Measurements from ENCODE around the gene ITIH4. TPM values are rescaled to one million over a fixed set of nuclear protein-coding genes. Genes with fewer than 3 reads are reported as not detected.

Gene ITIH4
- polyA plus RNA-seq, 2 donors, result 2.5 to 6.7 TPM

- peaks cover 0 to 4% of the 10 kb centered on the region in 2 donors for H3K9me3 ChIP-seq (ENCODE audit: control insufficient read depth in 2 of 2, insufficient read depth in 1 of 2, low read depth in 1 of 2, low read length in 1 of 2)
- peaks cover 0 to 5% of the 10 kb centered on the region in 2 donors for H3K36me3 ChIP-seq (ENCODE audit: control insufficient read depth in 2 of 2, insufficient read depth in 2 of 2, low read length in 1 of 2)
- H3K27ac ChIP-seq (ENCODE audit: low read depth in 2 of 2, low read length in 1 of 2), result no peak overlapping the region
- WGBS, 2 donors, result 77 to 82% methylated on average over 9 of the region's 9 CpGs
- no peak overlapping the region for H3K4me3 ChIP-seq (ENCODE audit: low read depth in 1 of 2, low read length in 2 of 2)
- no peaks in the 10 kb centered on the region for H3K27me3 ChIP-seq (ENCODE audit: control insufficient read depth in 1 of 2, insufficient read depth in 2 of 2, low read length in 2 of 2)
- peaks cover 2 to 3% of the 10 kb centered on the region in 2 donors for H3K4me1 ChIP-seq (ENCODE audit: control insufficient read depth in 2 of 2, insufficient read depth in 2 of 2, low read length in 1 of 2)
Observed at GRCh38 chr3:52827441-52827840, 3.0 kb downstream of the ITIH4 start.

- H3K27me3 ChIP-seq (ENCODE audit: control insufficient read depth in 1 of 2, insufficient read depth in 2 of 2, low read length in 2 of 2), result no peaks in the 10 kb centered on the region
- peaks cover 0 to 4% of the 10 kb centered on the region in 2 donors for H3K9me3 ChIP-seq (ENCODE audit: control insufficient read depth in 2 of 2, insufficient read depth in 1 of 2, low read depth in 1 of 2, low read length in 1 of 2)
- H3K4me3 ChIP-seq (ENCODE audit: low read depth in 1 of 2, low read length in 2 of 2), result no peak overlapping the region
- H3K36me3 ChIP-seq (ENCODE audit: control insufficient read depth in 2 of 2, insufficient read depth in 2 of 2, low read length in 1 of 2), result peaks cover 0 to 6% of the 10 kb centered on the region in 2 donors
- no peak overlapping the region for H3K27ac ChIP-seq (ENCODE audit: low read depth in 2 of 2, low read length in 1 of 2)
- 96% methylated on average over 10 of the region's 10 CpGs for WGBS, 2 donors
- H3K4me1 ChIP-seq (ENCODE audit: control insufficient read depth in 2 of 2, insufficient read depth in 2 of 2, low read length in 1 of 2), result no peaks in the 10 kb centered on the region
Observed at GRCh38 chr3:52824037-52824436, 6.4 kb downstream of the ITIH4 start.

GRCh38 chr3:52822363-52822762, 8.1 kb downstream of the ITIH4 start:
- 84 to 89% methylated on average over 5 of the region's 5 CpGs for whole genome bisulfite sequencing, 2 donors
- H3K9me3 ChIP-seq (ENCODE audit: control insufficient read depth in 2 of 2, insufficient read depth in 1 of 2, low read depth in 1 of 2, low read length in 1 of 2), result peaks cover 0 to 4% of the 10 kb centered on the region in 2 donors
- H3K27ac ChIP-seq (ENCODE audit: low read depth in 2 of 2, low read length in 1 of 2), result no peak overlapping the region
- peaks cover 0 to 6% of the 10 kb centered on the region in 2 donors for H3K36me3 ChIP-seq (ENCODE audit: control insufficient read depth in 2 of 2, insufficient read depth in 2 of 2, low read length in 1 of 2)
- no peaks in the 10 kb centered on the region for H3K27me3 ChIP-seq (ENCODE audit: control insufficient read depth in 1 of 2, insufficient read depth in 2 of 2, low read length in 2 of 2)
- no peak overlapping the region for H3K4me3 ChIP-seq (ENCODE audit: low read depth in 1 of 2, low read length in 2 of 2)
- H3K4me1 ChIP-seq (ENCODE audit: control insufficient read depth in 2 of 2, insufficient read depth in 2 of 2, low read length in 1 of 2), result no peaks in the 10 kb centered on the region

- H3K36me3 ChIP-seq (ENCODE audit: control insufficient read depth in 2 of 2, insufficient read depth in 2 of 2, low read length in 1 of 2), result peaks cover 0 to 6% of the 10 kb centered on the region in 2 donors
- WGBS, 2 donors, result 62 to 64% methylated on average over 11 of the region's 11 CpGs
- H3K9me3 ChIP-seq (ENCODE audit: control insufficient read depth in 2 of 2, insufficient read depth in 1 of 2, low read depth in 1 of 2, low read length in 1 of 2), result no peaks in the 10 kb centered on the region
- no peak overlapping the region for H3K27ac ChIP-seq (ENCODE audit: low read depth in 2 of 2, low read length in 1 of 2)
- no peak overlapping the region for H3K4me3 ChIP-seq (ENCODE audit: low read depth in 1 of 2, low read length in 2 of 2)
- H3K4me1 ChIP-seq (ENCODE audit: control insufficient read depth in 2 of 2, insufficient read depth in 2 of 2, low read length in 1 of 2), result no peaks in the 10 kb centered on the region
- no peaks in the 10 kb centered on the region for H3K27me3 ChIP-seq (ENCODE audit: control insufficient read depth in 1 of 2, insufficient read depth in 2 of 2, low read length in 2 of 2)
Observed at GRCh38 chr3:52820736-52821135, 9.7 kb downstream of the ITIH4 start.

- Histone ChIP-seq H3K27ac (ENCODE audit: low read depth in 2 of 2, low read length in 1 of 2) (no peak overlapping the region), H3K9me3 (ENCODE audit: control insufficient read depth in 2 of 2, insufficient read depth in 1 of 2, low read depth in 1 of 2, low read length in 1 of 2) (no peaks in the 10 kb centered on the region), H3K27me3 (ENCODE audit: control insufficient read depth in 1 of 2, insufficient read depth in 2 of 2, low read length in 2 of 2) (no peaks in the 10 kb centered on the region), H3K4me1 (ENCODE audit: control insufficient read depth in 2 of 2, insufficient read depth in 2 of 2, low read length in 1 of 2) (no peaks in the 10 kb centered on the region), H3K36me3 (ENCODE audit: control insufficient read depth in 2 of 2, insufficient read depth in 2 of 2, low read length in 1 of 2) (peaks cover 0 to 6% of the 10 kb centered on the region in 2 donors), H3K4me3 (ENCODE audit: low read depth in 1 of 2, low read length in 2 of 2) (no peak overlapping the region)
- WGBS, 2 donors, result 76 to 89% methylated on average over 2 of the region's 2 CpGs
Observed at GRCh38 chr3:52819936-52820335, 10.5 kb downstream of the ITIH4 start.

GRCh38 chr3:52817860-52818259, 12.6 kb downstream of the ITIH4 start:
- peaks cover 0 to 3% of the 10 kb centered on the region in 2 donors for H3K36me3 ChIP-seq (ENCODE audit: control insufficient read depth in 2 of 2, insufficient read depth in 2 of 2, low read length in 1 of 2)
- WGBS, 2 donors, result 93 to 96% methylated on average over 7 of the region's 7 CpGs
- H3K27me3 ChIP-seq (ENCODE audit: control insufficient read depth in 1 of 2, insufficient read depth in 2 of 2, low read length in 2 of 2), result no peaks in the 10 kb centered on the region
- H3K27ac ChIP-seq (ENCODE audit: low read depth in 2 of 2, low read length in 1 of 2), result no peak overlapping the region
- no peak overlapping the region for H3K4me3 ChIP-seq (ENCODE audit: low read depth in 1 of 2, low read length in 2 of 2)
- H3K9me3 ChIP-seq (ENCODE audit: control insufficient read depth in 2 of 2, insufficient read depth in 1 of 2, low read depth in 1 of 2, low read length in 1 of 2), result no peaks in the 10 kb centered on the region
- no peaks in the 10 kb centered on the region for H3K4me1 ChIP-seq (ENCODE audit: control insufficient read depth in 2 of 2, insufficient read depth in 2 of 2, low read length in 1 of 2)

GRCh38 chr3:52817221-52817620, 13.3 kb downstream of the ITIH4 start:
- Histone ChIP-seq H3K4me1 (ENCODE audit: control insufficient read depth in 2 of 2, insufficient read depth in 2 of 2, low read length in 1 of 2) (no peaks in the 10 kb centered on the region), H3K4me3 (ENCODE audit: low read depth in 1 of 2, low read length in 2 of 2) (no peak overlapping the region), H3K27me3 (ENCODE audit: control insufficient read depth in 1 of 2, insufficient read depth in 2 of 2, low read length in 2 of 2) (no peaks in the 10 kb centered on the region), H3K9me3 (ENCODE audit: control insufficient read depth in 2 of 2, insufficient read depth in 1 of 2, low read depth in 1 of 2, low read length in 1 of 2) (no peaks in the 10 kb centered on the region), H3K36me3 (ENCODE audit: control insufficient read depth in 2 of 2, insufficient read depth in 2 of 2, low read length in 1 of 2) (peaks cover 0 to 3% of the 10 kb centered on the region in 2 donors), H3K27ac (ENCODE audit: low read depth in 2 of 2, low read length in 1 of 2) (no peak overlapping the region)
- 96 to 97% methylated on average over 10 of the region's 10 CpGs for WGBS, 2 donors

GRCh38 chr3:52816654-52817053, 13.8 kb downstream of the ITIH4 start:
- Histone ChIP-seq H3K4me1 (ENCODE audit: control insufficient read depth in 2 of 2, insufficient read depth in 2 of 2, low read length in 1 of 2) (no peaks in the 10 kb centered on the region), H3K27me3 (ENCODE audit: control insufficient read depth in 1 of 2, insufficient read depth in 2 of 2, low read length in 2 of 2) (no peaks in the 10 kb centered on the region), H3K36me3 (ENCODE audit: control insufficient read depth in 2 of 2, insufficient read depth in 2 of 2, low read length in 1 of 2) (peaks cover 0 to 3% of the 10 kb centered on the region in 2 donors), H3K9me3 (ENCODE audit: control insufficient read depth in 2 of 2, insufficient read depth in 1 of 2, low read depth in 1 of 2, low read length in 1 of 2) (no peaks in the 10 kb centered on the region), H3K27ac (ENCODE audit: low read depth in 2 of 2, low read length in 1 of 2) (no peak overlapping the region), H3K4me3 (ENCODE audit: low read depth in 1 of 2, low read length in 2 of 2) (no peak overlapping the region)
- 91 to 93% methylated on average over 10 of the region's 10 CpGs for WGBS, 2 donors

- WGBS, 2 donors, result 91% methylated on average over 6 of the region's 6 CpGs
- no peak overlapping the region for H3K27ac ChIP-seq (ENCODE audit: low read depth in 2 of 2, low read length in 1 of 2)
- no peak overlapping the region for H3K4me3 ChIP-seq (ENCODE audit: low read depth in 1 of 2, low read length in 2 of 2)
- no peaks in the 10 kb centered on the region for H3K4me1 ChIP-seq (ENCODE audit: control insufficient read depth in 2 of 2, insufficient read depth in 2 of 2, low read length in 1 of 2)
- H3K9me3 ChIP-seq (ENCODE audit: control insufficient read depth in 2 of 2, insufficient read depth in 1 of 2, low read depth in 1 of 2, low read length in 1 of 2), result no peaks in the 10 kb centered on the region
- H3K36me3 ChIP-seq (ENCODE audit: control insufficient read depth in 2 of 2, insufficient read depth in 2 of 2, low read length in 1 of 2), result peaks cover 0 to 3% of the 10 kb centered on the region in 2 donors
- no peaks in the 10 kb centered on the region for H3K27me3 ChIP-seq (ENCODE audit: control insufficient read depth in 1 of 2, insufficient read depth in 2 of 2, low read length in 2 of 2)
Observed at GRCh38 chr3:52816199-52816598, 14.3 kb downstream of the ITIH4 start.

- WGBS, 2 donors, result 83 to 86% methylated on average over 8 of the region's 8 CpGs
- no peaks in the 10 kb centered on the region for H3K36me3 ChIP-seq (ENCODE audit: control insufficient read depth in 2 of 2, insufficient read depth in 2 of 2, low read length in 1 of 2)
- no peaks in the 10 kb centered on the region for H3K4me1 ChIP-seq (ENCODE audit: control insufficient read depth in 2 of 2, insufficient read depth in 2 of 2, low read length in 1 of 2)
- H3K4me3 ChIP-seq (ENCODE audit: low read depth in 1 of 2, low read length in 2 of 2), result no peak overlapping the region
- H3K9me3 ChIP-seq (ENCODE audit: control insufficient read depth in 2 of 2, insufficient read depth in 1 of 2, low read depth in 1 of 2, low read length in 1 of 2), result no peaks in the 10 kb centered on the region
- H3K27me3 ChIP-seq (ENCODE audit: control insufficient read depth in 1 of 2, insufficient read depth in 2 of 2, low read length in 2 of 2), result no peaks in the 10 kb centered on the region
- no peak overlapping the region for H3K27ac ChIP-seq (ENCODE audit: low read depth in 2 of 2, low read length in 1 of 2)
Observed at GRCh38 chr3:52813810-52814209, 16.7 kb downstream of the ITIH4 start.

Data from esophagus (tissue), 2 donors.